Astrocyte (in vitro differentiated cells and primary cell): ENCODE results near the gene ANKRD34A. TPM values are rescaled to one million over a fixed set of nuclear protein-coding genes. Genes with fewer than 3 reads are reported as not detected.

Experiments used
- DNase-seq: peaks from one replicate; pipeline ENCODE4 v3.0.0-alpha.2; 2010; ENCODE audit warnings: low read depth
- FAIRE-seq: peaks from 2 replicates; lab custom pipeline; 2011; peaks lifted over from hg19 to GRCh38; lab: Jason Lieb, UNC
- H2AFZ ChIP-seq: 2 replicates; pipeline ENCODE4 v1.6.0; 2012; ENCODE audit warnings: low read depth, low read length, inconsistent platforms
- H3K27ac ChIP-seq: 2 replicates; pipeline ENCODE4 v1.5.1; 2011; ENCODE audit warnings: low read depth, low read length, inconsistent platforms
- H3K27me3 ChIP-seq: 2 replicates; pipeline ENCODE4 v1.6.0; 2011; ENCODE audit warnings: low read length, inconsistent platforms; ENCODE audit not compliant: insufficient read depth
- H3K36me3 ChIP-seq: 2 replicates; pipeline ENCODE4 v1.5.1; 2011; ENCODE audit warnings: low read length, inconsistent platforms; ENCODE audit not compliant: insufficient read depth
- H3K4me1 ChIP-seq: 2 replicates; pipeline ENCODE4 v1.5.1; 2011; ENCODE audit warnings: low read length, inconsistent platforms; ENCODE audit not compliant: insufficient read depth
- H3K4me2 ChIP-seq: 2 replicates; pipeline ENCODE4 v1.6.0; 2012; ENCODE audit warnings: low read length, inconsistent platforms
- H3K4me3 ChIP-seq: 2 replicates; pipeline ENCODE4 v1.5.1; 2011; ENCODE audit warnings: low read depth, mild to moderate bottlenecking, low read length, inconsistent platforms; ENCODE audit not compliant: insufficient read depth
- H3K79me2 ChIP-seq: 2 replicates; pipeline ENCODE4 v1.6.0; 2012; ENCODE audit warnings: mild to moderate bottlenecking, low read length, inconsistent platforms; ENCODE audit not compliant: insufficient read depth
- H3K9ac ChIP-seq: 2 replicates; pipeline ENCODE4 v1.6.0; 2012; ENCODE audit warnings: mild to moderate bottlenecking, low read length, inconsistent platforms
- H3K9me3 ChIP-seq: 2 replicates; pipeline ENCODE4 v1.5.1; 2012; ENCODE audit warnings: low read depth, mild to moderate bottlenecking, low read length, inconsistent platforms; ENCODE audit not compliant: insufficient read depth
- H4K20me1 ChIP-seq: 2 replicates; pipeline ENCODE4 v1.6.0; 2012; ENCODE audit warnings: low read length, inconsistent platforms; ENCODE audit not compliant: insufficient read depth
- H3K27ac Mint-ChIP-seq: one replicate; pipeline ENCODE4 v1.8.0; 2021; ENCODE audit warnings: mild to moderate bottlenecking, mixed read lengths; ENCODE audit not compliant: unreplicated experiment
- H3K27me3 Mint-ChIP-seq: one replicate; pipeline ENCODE4 v1.8.0; 2021; ENCODE audit warnings: low read depth, mixed read lengths; ENCODE audit not compliant: unreplicated experiment
- H3K36me3 Mint-ChIP-seq: one replicate; pipeline ENCODE4 v1.8.0; 2021; ENCODE audit warnings: low read depth, mixed read lengths; ENCODE audit not compliant: unreplicated experiment
- H3K4me1 Mint-ChIP-seq: one replicate; pipeline ENCODE4 v1.8.0; 2021; ENCODE audit warnings: low read depth, mixed read lengths; ENCODE audit not compliant: unreplicated experiment
- H3K4me3 Mint-ChIP-seq: one replicate; pipeline ENCODE4 v1.8.0; 2021; ENCODE audit warnings: mild to moderate bottlenecking, moderate library complexity, mixed read lengths; ENCODE audit not compliant: unreplicated experiment
- H3K9me3 Mint-ChIP-seq: one replicate; pipeline ENCODE4 v1.8.0; 2021; ENCODE audit warnings: mild to moderate bottlenecking, mixed read lengths; ENCODE audit not compliant: unreplicated experiment
- CTCF ChIP-seq: IDR thresholded peaks from 2 replicates; pipeline ENCODE4 v1.5.1; 2011; ENCODE audit warnings: low read depth, mild to moderate bottlenecking, inconsistent platforms, low read length, moderate library complexity; ENCODE audit not compliant: insufficient read depth
- EZH2 ChIP-seq: IDR thresholded peaks from 2 replicates; pipeline ENCODE4 v1.6.1; 2012; ENCODE audit warnings: mild to moderate bottlenecking, low read length, inconsistent platforms; ENCODE audit not compliant: insufficient read depth
- total RNA-seq: library from RNA; stranded (reverse); gene quantifications from 2 replicates; pipeline ENCODE4 v1.2.1, GENCODE V29; 2021

The ANKRD34A gene
- total RNA-seq, 1 donor from 2014 or later, result 5.8 TPM

GRCh38 chr1:145956781-145957442, 7.5 kb downstream of the ANKRD34A start:
- Mint-ChIP-seq H3K36me3 (peaks cover 3% of the 10 kb centered on the region), H3K4me3 (peak overlapping the region; percentile 92), H3K9me3 (no peaks in the 10 kb centered on the region), H3K4me1 (peaks cover 21% of the 10 kb centered on the region), H3K27me3 (no peaks in the 10 kb centered on the region), H3K27ac (peak overlapping the region; percentile 13)
- Histone ChIP-seq H4K20me1 (peaks cover 29% of the 10 kb centered on the region), H3K4me1 (peaks cover 25% of the 10 kb centered on the region), H3K4me3 (peak overlapping the region; percentile 78), H3K79me2 (peaks cover 55% of the 10 kb centered on the region), H3K4me2 (peak overlapping the region; percentile 92), H3K27ac (peak overlapping the region; percentile 83), H3K9me3 (no peaks in the 10 kb centered on the region), H3K27me3 (no peaks in the 10 kb centered on the region), H3K9ac (peak overlapping the region; percentile 82), H2AFZ (peak overlapping the region; percentile 56), H3K36me3 (peaks cover 5% of the 10 kb centered on the region)
- TF ChIP-seq CTCF (no peak), EZH2 (no peak)
- DNase-seq (peak; percentile 36), FAIRE-seq (no peak)

GRCh38 chr1:145956361-145956760, 8.0 kb downstream of the ANKRD34A start:
- Histone ChIP-seq H3K27me3 (no peaks in the 10 kb centered on the region), H3K27ac (peak overlapping the region; percentile 83), H3K9me3 (no peaks in the 10 kb centered on the region), H3K4me1 (peaks cover 20% of the 10 kb centered on the region), H3K4me2 (peak overlapping the region; percentile 92), H4K20me1 (peaks cover 34% of the 10 kb centered on the region), H3K79me2 (peaks cover 61% of the 10 kb centered on the region), H3K9ac (peak overlapping the region; percentile 82), H3K36me3 (peaks cover 5% of the 10 kb centered on the region), H2AFZ (no peak overlapping the region), H3K4me3 (peak overlapping the region; percentile 78)
- Mint-ChIP-seq H3K4me1 (peaks cover 18% of the 10 kb centered on the region), H3K27me3 (no peaks in the 10 kb centered on the region), H3K27ac (no peak overlapping the region), H3K9me3 (peaks cover 2% of the 10 kb centered on the region), H3K36me3 (peaks cover 4% of the 10 kb centered on the region), H3K4me3 (peak overlapping the region; percentile 92)
- FAIRE-seq, result no peak
- TF ChIP-seq CTCF, result no peak
- no peak for TF ChIP-seq EZH2
- no peak for DNase-seq

- Histone ChIP-seq H3K4me3 (peak overlapping the region; percentile 78), H3K9me3 (no peaks in the 10 kb centered on the region), H4K20me1 (peaks cover 37% of the 10 kb centered on the region), H3K9ac (no peak overlapping the region), H3K27me3 (no peaks in the 10 kb centered on the region), H3K79me2 (peaks cover 68% of the 10 kb centered on the region), H3K36me3 (peaks cover 5% of the 10 kb centered on the region), H2AFZ (no peak overlapping the region), H3K27ac (no peak overlapping the region), H3K4me1 (peaks cover 12% of the 10 kb centered on the region), H3K4me2 (peak overlapping the region; percentile 92)
- DNase-seq (peak; percentile 36), FAIRE-seq (no peak)
- H3K27me3 Mint-ChIP-seq, result no peaks in the 10 kb centered on the region
- H3K9me3 Mint-ChIP-seq, result peaks cover 2% of the 10 kb centered on the region
- peak overlapping the region; percentile 92 for H3K4me3 Mint-ChIP-seq
- H3K36me3 Mint-ChIP-seq, result peaks cover 4% of the 10 kb centered on the region
- H3K27ac Mint-ChIP-seq, result no peak overlapping the region
- H3K4me1 Mint-ChIP-seq, result peaks cover 16% of the 10 kb centered on the region
- no peak for TF ChIP-seq CTCF
- no peak for TF ChIP-seq EZH2
Observed at GRCh38 chr1:145955436-145955835, 8.9 kb downstream of the ANKRD34A start.
